Measurements from ENCODE around the gene DMWD.

DMWD gene, protein sequence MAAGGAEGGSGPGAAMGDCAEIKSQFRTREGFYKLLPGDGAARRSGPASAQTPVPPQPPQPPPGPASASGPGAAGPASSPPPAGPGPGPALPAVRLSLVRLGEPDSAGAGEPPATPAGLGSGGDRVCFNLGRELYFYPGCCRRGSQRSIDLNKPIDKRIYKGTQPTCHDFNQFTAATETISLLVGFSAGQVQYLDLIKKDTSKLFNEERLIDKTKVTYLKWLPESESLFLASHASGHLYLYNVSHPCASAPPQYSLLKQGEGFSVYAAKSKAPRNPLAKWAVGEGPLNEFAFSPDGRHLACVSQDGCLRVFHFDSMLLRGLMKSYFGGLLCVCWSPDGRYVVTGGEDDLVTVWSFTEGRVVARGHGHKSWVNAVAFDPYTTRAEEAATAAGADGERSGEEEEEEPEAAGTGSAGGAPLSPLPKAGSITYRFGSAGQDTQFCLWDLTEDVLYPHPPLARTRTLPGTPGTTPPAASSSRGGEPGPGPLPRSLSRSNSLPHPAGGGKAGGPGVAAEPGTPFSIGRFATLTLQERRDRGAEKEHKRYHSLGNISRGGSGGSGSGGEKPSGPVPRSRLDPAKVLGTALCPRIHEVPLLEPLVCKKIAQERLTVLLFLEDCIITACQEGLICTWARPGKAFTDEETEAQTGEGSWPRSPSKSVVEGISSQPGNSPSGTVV

GRCh38 chr19:45792470-45793177 lies at the start of gene DMWD:
TSS of gene DMWD (minus strand) at chr19:45792845. CDS start at chr19:45792756, 89 bp downstream.
- peak; percentile 98 for DNase-seq

DNA sequence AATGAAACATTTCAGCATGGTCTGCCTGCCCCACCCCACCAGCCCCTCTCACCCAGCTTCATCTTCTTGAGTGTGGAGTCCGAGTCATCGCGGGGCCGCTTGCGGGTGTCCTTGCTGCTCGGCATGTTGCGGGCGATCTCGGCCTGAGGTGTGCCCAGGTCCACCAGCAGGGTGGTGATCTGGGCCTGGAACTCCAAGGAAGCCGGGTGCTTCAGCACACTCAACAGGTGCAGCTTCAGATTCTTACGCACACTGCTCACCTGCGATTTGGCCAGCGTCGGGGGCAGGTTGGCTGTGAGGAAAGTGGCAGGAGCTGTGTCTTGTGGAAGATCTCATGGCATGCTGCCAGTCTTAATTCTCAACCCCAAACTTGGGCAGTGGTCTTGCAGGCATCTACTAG lies 49.6 kb upstream of the DMWD start:
- DNase-seq = no peak

GRCh38 chr19:45834970-45835369 lies 42.3 kb upstream of the DMWD start:
- no peak for DNase-seq

DNA sequence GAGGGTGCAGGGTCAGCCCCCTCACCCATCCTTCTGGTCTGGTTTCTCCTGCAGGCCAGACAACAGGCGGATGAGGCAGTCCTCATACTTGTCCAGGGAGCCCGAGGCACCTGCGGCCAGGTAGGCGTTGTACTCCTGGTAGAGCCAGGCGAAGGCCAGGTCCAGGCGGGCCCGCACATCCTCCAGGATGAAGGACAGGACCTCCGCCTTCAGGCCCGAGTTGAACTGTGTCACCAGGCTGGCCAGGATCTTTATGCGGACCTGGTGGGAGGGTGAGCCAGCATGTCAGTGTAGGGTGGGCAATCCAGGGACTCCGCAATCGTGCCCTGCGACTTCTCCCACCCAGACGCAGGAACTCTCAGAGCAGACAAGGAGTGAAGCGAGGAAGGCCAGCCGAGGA lies 36.3 kb upstream of the DMWD start:
- no peak for DNase-seq

DNA sequence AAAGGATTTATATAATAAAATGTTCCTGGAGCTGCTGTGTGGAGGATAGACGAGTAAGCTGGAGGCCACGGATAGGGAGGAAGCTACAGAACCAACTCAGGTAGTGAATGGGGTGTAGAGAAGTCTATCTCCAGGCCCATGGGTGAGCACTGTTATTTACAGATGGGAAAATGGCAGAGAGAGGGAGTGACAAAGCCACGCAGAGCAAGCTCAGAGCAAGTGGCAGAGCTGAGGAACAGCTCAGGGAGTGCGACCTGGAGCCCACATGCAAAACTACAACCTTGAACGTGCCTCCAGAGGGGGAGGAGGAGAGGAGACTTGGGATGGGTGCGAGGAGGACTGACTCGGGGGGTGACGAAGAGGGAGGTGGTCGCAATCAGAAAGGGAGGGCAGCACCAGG lies 35.9 kb upstream of the DMWD start:
- no peak for DNase-seq

DNA sequence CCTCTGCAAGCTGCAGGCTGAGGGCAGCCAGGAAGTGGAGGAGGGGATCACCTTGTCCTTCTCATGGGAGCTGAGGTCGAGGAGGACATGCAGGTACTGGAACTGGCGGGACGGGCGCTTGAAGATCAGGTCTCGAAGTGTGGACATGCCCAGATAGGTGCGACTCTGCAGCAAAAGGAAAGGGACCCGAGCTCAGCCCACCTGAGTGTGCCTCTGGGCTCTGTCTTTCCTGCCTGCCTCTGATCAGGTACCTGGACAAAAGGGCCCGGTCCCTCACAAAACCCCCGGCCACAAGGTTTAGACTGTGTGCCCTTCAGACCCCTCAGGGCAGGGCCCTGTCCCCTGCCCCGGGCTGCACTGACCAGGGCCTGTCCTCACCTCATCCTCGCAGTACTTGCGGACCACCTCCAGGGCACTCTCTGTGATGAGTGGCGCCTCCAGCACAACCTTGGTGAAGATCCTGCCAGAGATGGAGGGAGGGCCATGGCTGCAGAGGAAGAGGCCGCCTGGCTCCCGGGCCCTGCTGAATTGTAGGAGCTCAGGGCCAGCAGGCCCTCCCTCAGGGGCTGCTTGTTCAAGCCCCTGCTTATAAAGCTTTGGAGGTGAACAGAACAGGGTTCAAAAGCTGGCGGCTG lies 34.9 kb upstream of the DMWD start:
- no peak for DNase-seq

DNA sequence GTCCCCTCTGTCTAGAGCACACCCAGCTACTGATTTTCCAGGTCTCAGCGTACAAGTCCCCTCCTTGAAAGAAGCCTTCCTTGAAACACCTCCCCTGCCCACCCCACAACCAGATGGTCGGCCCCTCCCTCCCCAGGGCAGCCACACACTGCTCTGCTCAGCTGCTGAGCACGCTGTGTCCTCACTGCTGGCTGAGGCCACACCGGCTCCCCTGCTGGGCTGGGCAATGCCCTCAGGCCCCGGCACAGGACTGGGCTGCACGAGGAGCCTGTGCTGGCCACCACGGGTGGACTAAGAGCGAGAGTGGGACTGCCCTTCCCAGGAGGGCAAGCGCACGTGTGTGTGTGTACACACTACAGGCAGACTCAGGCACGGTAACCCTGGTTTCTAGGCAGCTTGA lies 34.3 kb upstream of the DMWD start:
- no peak for DNase-seq

GRCh38 chr19:45825917-45826893 lies 33.6 kb upstream of the DMWD start:
- no peak for DNase-seq

DNA sequence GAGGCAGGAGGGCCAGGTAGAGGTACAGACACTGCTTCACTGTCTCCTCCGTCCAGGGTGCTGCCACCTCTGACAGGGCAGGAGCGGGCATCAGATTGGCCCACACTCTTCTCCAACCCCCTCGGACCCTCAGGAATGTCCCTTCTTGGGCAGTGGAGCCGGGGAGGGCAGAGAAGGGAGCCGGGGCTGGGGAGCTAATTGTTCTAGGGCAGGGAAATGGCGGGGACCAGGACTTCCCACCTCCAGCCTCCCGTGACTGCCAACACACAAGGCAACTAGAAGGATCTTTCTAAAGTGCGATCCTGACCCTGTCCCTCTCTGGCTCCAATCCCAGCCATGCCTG lies 32.6 kb upstream of the DMWD start:
- DNase-seq = no peak

DNA sequence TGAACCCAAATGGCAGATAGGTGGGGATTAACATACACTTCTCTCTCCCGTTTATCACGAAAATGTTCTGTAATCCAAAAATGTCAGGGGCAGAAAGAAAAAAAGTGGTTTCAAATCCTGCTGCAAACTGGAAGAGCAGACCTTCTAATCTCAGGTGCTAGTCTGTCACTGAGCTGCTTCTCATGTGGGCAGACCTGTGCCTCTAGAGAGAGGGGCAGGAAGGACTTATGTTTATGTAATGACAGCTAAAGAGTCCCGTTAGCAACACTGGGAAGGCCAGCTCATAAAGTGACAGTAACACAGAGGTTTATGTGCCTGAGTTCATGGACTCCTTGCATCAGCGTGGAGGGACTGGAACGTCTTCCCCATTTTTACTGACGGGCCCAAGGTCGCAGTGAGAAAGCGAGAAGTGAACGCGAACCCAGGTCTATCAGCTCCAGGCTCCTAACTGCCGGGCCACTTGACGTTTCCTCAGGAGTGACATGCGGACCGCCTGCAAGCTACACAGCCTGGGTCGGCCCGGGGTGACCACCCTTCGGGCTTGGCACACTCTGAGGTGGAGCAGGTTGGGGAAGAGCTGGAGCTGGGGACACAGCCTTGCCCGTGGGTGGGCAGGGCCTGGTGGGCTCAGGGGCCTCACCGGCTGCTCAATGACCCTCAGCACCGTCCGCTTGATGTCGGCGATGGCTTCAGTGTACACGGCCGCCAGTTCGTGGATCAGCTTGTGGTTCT lies 32.1 kb upstream of the DMWD start:
- no peak for DNase-seq

DNA sequence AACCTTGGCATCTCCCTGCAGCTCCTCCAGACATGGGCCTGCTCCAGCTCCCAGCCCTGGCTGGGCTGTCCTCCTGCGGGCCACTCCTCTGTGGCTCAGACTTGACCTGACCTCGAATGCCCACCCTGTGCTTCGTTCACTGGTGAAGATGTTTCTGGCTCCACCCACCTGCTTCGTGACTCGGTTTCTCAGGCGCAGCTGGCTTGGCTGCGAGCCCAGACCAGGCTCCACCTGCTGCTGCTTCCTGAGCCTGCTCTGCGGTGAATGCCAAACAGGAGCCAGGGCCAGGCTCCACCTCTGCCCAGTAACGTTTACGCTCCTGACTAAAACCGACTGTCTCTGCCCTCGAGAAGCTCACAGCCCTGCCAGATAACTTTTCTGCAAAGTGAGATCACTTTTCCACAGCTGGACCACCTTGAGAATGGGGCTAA lies 31.4 kb upstream of the DMWD start:
- DNase-seq = no peak

GRCh38 chr19:45823182-45823581 lies 30.5 kb upstream of the DMWD start:
- DNase-seq = no peak

GRCh38 chr19:45822716-45823115 lies 30.1 kb upstream of the DMWD start:
- DNase-seq = no peak

- no peak for DNase-seq
These were observed 28.9 kb upstream of the DMWD start for GRCh38 chr19:45821570-45821969.

GRCh38 chr19:45821103-45821521 lies 28.5 kb upstream of the DMWD start:
- DNase-seq = no peak

- DNase-seq = no peak
These were observed 27.9 kb upstream of the DMWD start for GRCh38 chr19:45820413-45821102.

GRCh38 chr19:45819769-45820168 lies 27.1 kb upstream of the DMWD start:
- no peak for DNase-seq

DNA sequence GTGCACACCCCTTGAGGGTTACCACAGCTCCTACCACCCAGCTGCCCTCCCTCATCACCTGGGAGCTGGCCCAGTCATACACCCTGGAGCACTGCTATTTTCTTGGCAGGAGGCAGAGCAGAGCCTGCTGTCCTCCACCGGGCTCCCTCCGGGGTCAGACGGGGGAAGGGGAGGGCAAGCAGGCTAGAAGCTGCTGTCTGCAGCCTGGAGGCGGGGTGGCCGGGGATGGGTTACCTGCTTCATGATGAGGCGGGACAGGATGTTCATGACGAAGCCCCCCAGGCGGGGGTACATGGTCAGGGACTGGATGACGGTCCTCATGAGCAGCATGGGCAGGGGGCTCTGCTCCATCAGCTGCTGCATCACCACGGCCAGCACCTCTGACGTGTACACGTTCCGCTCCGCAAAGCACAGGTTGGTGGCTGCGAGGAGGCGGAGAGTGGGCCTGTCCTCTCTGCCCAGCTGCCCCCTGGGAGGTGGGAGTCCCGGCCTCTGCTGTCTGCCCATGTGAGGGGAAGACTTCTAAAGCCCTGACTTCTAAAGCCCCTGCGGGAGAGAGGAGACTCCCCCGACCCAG lies 25.2 kb upstream of the DMWD start:
- DNase-seq = peak; percentile 20

DNA sequence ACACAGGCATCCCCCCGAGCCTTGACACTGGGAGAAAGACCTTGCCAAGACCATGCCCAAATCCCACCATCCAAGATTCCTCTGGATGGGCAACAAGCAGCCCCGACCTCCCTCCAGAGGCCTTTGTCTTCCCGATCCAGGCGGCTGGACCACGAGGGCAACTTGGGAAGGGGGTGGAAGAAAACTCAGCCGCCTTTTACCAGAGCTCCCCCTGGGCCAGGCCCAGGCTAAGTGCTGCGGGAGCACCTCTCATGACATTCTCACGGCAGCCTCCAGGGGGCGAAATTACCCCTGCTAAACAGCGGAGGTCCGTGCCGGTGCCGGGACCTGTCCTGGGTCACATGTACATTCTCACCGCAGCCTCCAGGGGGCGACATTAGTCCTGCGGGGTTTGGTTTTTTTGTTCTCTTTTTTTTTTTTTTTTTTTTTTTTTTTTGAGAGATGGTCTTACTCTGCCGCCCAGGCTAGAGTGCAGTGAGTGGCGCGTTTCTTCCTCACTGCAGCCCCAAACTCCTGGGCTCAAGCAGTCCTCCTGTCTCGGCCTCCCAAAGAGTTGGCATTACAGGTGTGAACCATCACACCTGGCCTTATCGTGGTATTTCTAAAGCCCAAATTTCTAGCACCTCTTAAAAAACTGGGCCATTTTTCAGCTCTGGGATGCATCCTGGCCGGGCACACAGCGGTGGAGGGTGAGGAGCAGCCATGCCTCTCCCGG lies 24.5 kb upstream of the DMWD start:
- DNase-seq = peak; percentile 93

All from EL (cell line).